ENCODE data around the gene ERCC6.

ERCC6 gene

GRCh38 chr10:49516216-49516970 is 22.5 kb downstream of the ERCC6 start:
- TF ChIP-seq CTCF (IDR thresholded peaks at IDR 0.05; ENCODE audit: insufficient read depth, missing control alignments) = no peak
- FAIRE-seq (no peak), DNase-seq (ENCODE audit: insufficient read length, low spot score) (no peak)

GRCh38 chr10:49512121-49512809 is 26.7 kb downstream of the ERCC6 start:
- FAIRE-seq (no peak), DNase-seq (ENCODE audit: insufficient read length, low spot score) (no peak)
- TF ChIP-seq CTCF (IDR thresholded peaks at IDR 0.05; ENCODE audit: insufficient read depth, missing control alignments) = peak; percentile 68

GRCh38 chr10:49509771-49510303 is 29.1 kb downstream of the ERCC6 start:
- FAIRE-seq = no peak
- no peak for DNase-seq (ENCODE audit: insufficient read length, low spot score)

GRCh38 chr10:49508654-49509053 is 30.3 kb downstream of the ERCC6 start:
- no peak for TF ChIP-seq CTCF (IDR thresholded peaks at IDR 0.05; ENCODE audit: insufficient read depth, missing control alignments)
- DNase-seq (ENCODE audit: insufficient read length, low spot score) (no peak), FAIRE-seq (no peak)

More at GRCh38 chr10:49509771-49510303, 29.1 kb downstream of the ERCC6 start:
- no peak for TF ChIP-seq CTCF (IDR thresholded peaks at IDR 0.05; ENCODE audit: insufficient read depth, missing control alignments)

- no peak for FAIRE-seq
- TF ChIP-seq CTCF (IDR thresholded peaks at IDR 0.05; ENCODE audit: insufficient read depth, missing control alignments) = no peak
- no peak for DNase-seq (ENCODE audit: insufficient read length, low spot score)
These were observed 30.7 kb downstream of the ERCC6 start for GRCh38 chr10:49508249-49508648.

- DNase-seq (ENCODE audit: insufficient read length, low spot score) (no peak), FAIRE-seq (no peak)
- TF ChIP-seq CTCF (IDR thresholded peaks at IDR 0.05; ENCODE audit: insufficient read depth, missing control alignments) = no peak
These were observed 33.3 kb downstream of the ERCC6 start for GRCh38 chr10:49505589-49505988.

GRCh38 chr10:49505076-49505475 is 33.8 kb downstream of the ERCC6 start:
- no peak for FAIRE-seq
- DNase-seq (ENCODE audit: insufficient read length, low spot score) = no peak
- TF ChIP-seq CTCF (IDR thresholded peaks at IDR 0.05; ENCODE audit: insufficient read depth, missing control alignments) = no peak
